Endothelial cell of umbilical vein (primary cell): Measurements from ENCODE around the gene ZNF474. TPM values are rescaled to one million over a fixed set of nuclear protein-coding genes. Genes with fewer than 3 reads are reported as not detected.

Experiments
- BruUV-seq: library from RNA; stranded (reverse); fragments of 400-500 nt; replicated peaks from 2 replicates; lab custom pipeline; 2021; lab: Mats Ljungman, UMichigan
- CTCF ChIA-PET: fragments of 300-600, 350-600 bp; sonication (Branson Sonifier 250); formaldehyde crosslinking; loops from one replicate; lab custom pipeline; 2021; ENCODE audit warnings: antibody characterized with exemption, inconsistent platforms; lab: Charles Lee
- POLR2A ChIA-PET: fragments of 300-600, 350-600 bp; sonication (Branson Sonifier 250); formaldehyde crosslinking; loops from one replicate; lab custom pipeline; 2021; ENCODE audit warnings: antibody characterized with exemption, inconsistent platforms; lab: Charles Lee
- DNase-seq: peaks from one replicate; pipeline ENCODE4 v3.0.0-alpha.2; 2011; ENCODE audit warnings: low read depth, low spot score
- FAIRE-seq: peaks from 2 replicates; lab custom pipeline; 2011; peaks lifted over from hg19 to GRCh38; lab: Jason Lieb, UNC
- H2AFZ ChIP-seq: 2 replicates; pipeline ENCODE4 v1.6.0; 2012; ENCODE audit warnings: low read depth, low read length, control low read depth, inconsistent platforms
- H3K27ac ChIP-seq: 2 replicates; pipeline ENCODE4 v1.5.1; 2011; ENCODE audit warnings: low read depth, mild to moderate bottlenecking, control low read depth, low read length, moderate library complexity; ENCODE audit not compliant: insufficient read depth
- H3K27me3 ChIP-seq, 2 experiments: 2 replicates each; pipeline versions ENCODE4 v1.6.0 to v1.6.1; 2011; ENCODE audit warnings: low read length in 2 of 2, mixed read lengths in 1 of 2; ENCODE audit not compliant: control insufficient read depth in 2 of 2, insufficient read depth in 2 of 2
- H3K36me3 ChIP-seq, 2 experiments: 2 replicates in 1 of 2; 3 replicates in 1 of 2; pipeline ENCODE4 v1.5.1; 2011; ENCODE audit warnings: low read length in 2 of 2, mild to moderate bottlenecking in 1 of 2, moderate library complexity in 1 of 2; ENCODE audit not compliant: control insufficient read depth in 2 of 2, insufficient read depth in 2 of 2; ENCODE audit errors: extremely low read depth in 1 of 2
- H3K4me1 ChIP-seq: 3 replicates; pipeline ENCODE4 v1.5.1; 2011; ENCODE audit warnings: mild to moderate bottlenecking, low read length; ENCODE audit not compliant: control insufficient read depth, insufficient read depth; ENCODE audit errors: extremely low read depth
- H3K4me2 ChIP-seq: 2 replicates; pipeline ENCODE4 v1.6.1; 2011; ENCODE audit warnings: low read length, control low read depth, mixed read lengths; ENCODE audit not compliant: insufficient read depth
- H3K4me3 ChIP-seq, 3 experiments: fragments of 200-600 bp in 1 of 3; sonication (generic), shearing (Covaris generic) in 1 of 3; replicated peaks in 1 of 3; 2 replicates each; pipeline ENCODE4 v1.5.1; 2011 to 2016; ENCODE audit warnings: control low read depth in 3 of 3, low read length in 3 of 3, mild to moderate bottlenecking in 2 of 3, inconsistent platforms in 1 of 3, low read depth in 1 of 3, moderate library complexity in 1 of 3; ENCODE audit not compliant: insufficient read depth in 1 of 3
- H3K79me2 ChIP-seq: 2 replicates; pipeline ENCODE4 v1.6.0; 2012; ENCODE audit warnings: low read length, inconsistent platforms; ENCODE audit not compliant: control insufficient read depth, insufficient read depth
- H3K9ac ChIP-seq: replicated peaks from 2 replicates; pipeline ENCODE3; 2011; ENCODE audit warnings: low read length, control low read depth; ENCODE audit not compliant: insufficient read depth; ENCODE audit errors: extremely low read depth
- H3K9me1 ChIP-seq: replicated peaks from 3 replicates; pipeline ENCODE4 v1.6.0; 2011; ENCODE audit warnings: mild to moderate bottlenecking, low read length; ENCODE audit not compliant: control insufficient read depth, insufficient read depth; ENCODE audit errors: extremely low read depth
- H3K9me3 ChIP-seq: replicated peaks from 2 replicates; pipeline ENCODE4 v1.5.1; 2012; ENCODE audit warnings: low read length, inconsistent platforms; ENCODE audit not compliant: control insufficient read depth, insufficient read depth
- H4K20me1 ChIP-seq: replicated peaks from 2 replicates; pipeline ENCODE3; 2011; ENCODE audit warnings: mild to moderate bottlenecking, low read length; ENCODE audit not compliant: control insufficient read depth, insufficient read depth; ENCODE audit errors: extremely low read depth
- EZH2 ChIP-seq: IDR thresholded peaks from 2 replicates; pipeline ENCODE4 v1.6.1; 2012; ENCODE audit warnings: borderline replicate concordance, low read depth, mild to moderate bottlenecking, moderate library complexity, low read length, inconsistent platforms; ENCODE audit not compliant: severe bottlenecking
- FOS ChIP-seq: IDR thresholded peaks from 2 replicates; pipeline ENCODE4 v1.6.1; 2011; ENCODE audit warnings: mild to moderate bottlenecking, low read length, moderate library complexity, borderline replicate concordance; ENCODE audit not compliant: insufficient read depth
- GATA2 ChIP-seq: IDR thresholded peaks from 2 replicates; pipeline ENCODE4 v1.7.0; 2011; ENCODE audit warnings: low read depth, mild to moderate bottlenecking, moderate library complexity, mixed read lengths, low read length; ENCODE audit not compliant: insufficient read length, insufficient read depth
- JUN ChIP-seq: IDR thresholded peaks from 2 replicates; pipeline ENCODE4 v1.6.1; 2011; ENCODE audit warnings: borderline replicate concordance, low read depth; ENCODE audit not compliant: insufficient read length, insufficient read depth
- MAX ChIP-seq: IDR thresholded peaks from 2 replicates; pipeline ENCODE4 v1.6.1; 2011; ENCODE audit not compliant: insufficient read depth, insufficient read length
- MYC ChIP-seq: IDR thresholded peaks from one replicate; pipeline ENCODE4 v1.6.1; 2011; ENCODE audit warnings: mild to moderate bottlenecking, low read depth, low read length
- POLR2A ChIP-seq: IDR thresholded peaks from 2 replicates; pipeline ENCODE4 v1.6.1; 2012; ENCODE audit warnings: low read depth, mild to moderate bottlenecking, control low read depth, low read length
- POLR2AphosphoS5 ChIP-seq: IDR thresholded peaks from 2 replicates; pipeline ENCODE4 v1.6.1; 2012; ENCODE audit warnings: low read depth, mild to moderate bottlenecking, control low read depth, low read length, moderate library complexity; ENCODE audit not compliant: insufficient read depth
- dilution Hi-C: fragments of 300-500 bp; cut with MboI; formaldehyde crosslinking; loops from one replicate; pipeline ENCODE4 v1.15.0; 2019; ENCODE audit warnings: low sequenced_read_pairs; ENCODE audit not compliant: extremely low pct_ligation_motif_present
- intact Hi-C: fragments of 100-400 bp; cut with micrococcal nuclease; formaldehyde crosslinking; loops from one replicate; pipeline ENCODE4 v1.10.0; 2022
- polyA plus RNA-seq, 4 experiments: library from polyadenylated mRNA; depleted of rRNA in 3 of 4; stranded (reverse) in 3 of 4; unstranded in 1 of 4; fragments of >200 nt; gene quantifications; 2 replicates each; pipeline versions ENCODE4 v1.2.1 to v1.2.3, GENCODE V29; 2011 to 2012; ENCODE audit warnings: missing spikeins in 1 of 4
- total RNA-seq: library from RNA; stranded (reverse); gene quantifications from 2 replicates; pipeline ENCODE4 v1.2.3, GENCODE V29; 2021
- TF ChIP-seq, protein P1 (sequence below), 2 donors: IDR thresholded peaks; 1 replicate in 1 of 2; 2 replicates in 1 of 2; pipeline ENCODE4 v1.5.1; 2011; ENCODE audit warnings: low read length in 2 of 2, mild to moderate bottlenecking in 2 of 2, moderate library complexity in 2 of 2, control low read depth in 1 of 2, inconsistent platforms in 1 of 2, low read depth in 1 of 2; ENCODE audit not compliant: insufficient read depth in 1 of 2; ENCODE audit errors: extremely low read depth in 1 of 2

ZNF474 gene
- total and polyA plus RNA-seq, 2 donors (not counting 3 experiments of a cell fraction or from before 2014, with no cell fraction given) = 0.03 TPM; not detected in 1

DNA sequence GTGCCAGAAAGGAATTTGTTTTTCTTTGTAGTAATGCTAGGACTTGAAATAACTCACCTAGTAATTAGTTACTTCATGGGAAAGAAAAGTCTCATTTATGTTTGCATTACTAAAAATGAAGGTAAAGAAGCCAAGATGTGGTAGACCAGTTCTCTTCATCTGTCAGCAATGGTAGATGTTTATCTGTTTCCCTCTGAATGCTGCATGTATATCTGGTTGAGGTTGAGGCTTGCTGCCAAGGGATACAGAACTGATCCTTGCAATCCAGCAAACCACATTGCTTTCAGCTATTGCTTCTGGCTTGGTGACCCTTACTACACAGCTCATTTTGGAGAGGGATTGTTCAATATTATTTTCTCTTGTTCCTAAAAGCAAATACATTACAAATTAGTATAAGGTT, 73.6 kb downstream of the ZNF474 start:
- dilution Hi-C loops = no loop called here
- BruUV-seq = no TSS peak
- DNase-seq (no peak), FAIRE-seq (no peak)
- Histone ChIP-seq H3K4me2 (no peak overlapping the region), H3K4me3 (no peak overlapping the region), H3K9ac (no peak overlapping the region), H4K20me1 (no peaks in the 10 kb centered on the region), H3K27ac (no peak overlapping the region), H3K9me1 (peaks cover 2% of the 10 kb centered on the region), H3K36me3 (no peaks in the 10 kb centered on the region), H3K4me1 (no peaks in the 10 kb centered on the region), H3K27me3 (peaks cover 8 to 14% of the 10 kb centered on the region in 2 experiments), H3K79me2 (no peaks in the 10 kb centered on the region), H3K9me3 (no peaks in the 10 kb centered on the region), H2AFZ (no peak overlapping the region)
- intact Hi-C loops = no loop called here
- ChIA-PET POLR2A (no interaction called here), CTCF (interaction anchor here (0.7 kb wide), 1 partner anchor 9 kb away, joined by 3 read pairs; no protein-coding TSS in a partner anchor)
- TF ChIP-seq JUN (no peak), MYC (no peak), POLR2A (no peak), MAX (no peak), FOS (no peak), EZH2 (no peak), GATA2 (no peak), POLR2AphosphoS5 (no peak)
- TF ChIP-seq, protein P1, sequence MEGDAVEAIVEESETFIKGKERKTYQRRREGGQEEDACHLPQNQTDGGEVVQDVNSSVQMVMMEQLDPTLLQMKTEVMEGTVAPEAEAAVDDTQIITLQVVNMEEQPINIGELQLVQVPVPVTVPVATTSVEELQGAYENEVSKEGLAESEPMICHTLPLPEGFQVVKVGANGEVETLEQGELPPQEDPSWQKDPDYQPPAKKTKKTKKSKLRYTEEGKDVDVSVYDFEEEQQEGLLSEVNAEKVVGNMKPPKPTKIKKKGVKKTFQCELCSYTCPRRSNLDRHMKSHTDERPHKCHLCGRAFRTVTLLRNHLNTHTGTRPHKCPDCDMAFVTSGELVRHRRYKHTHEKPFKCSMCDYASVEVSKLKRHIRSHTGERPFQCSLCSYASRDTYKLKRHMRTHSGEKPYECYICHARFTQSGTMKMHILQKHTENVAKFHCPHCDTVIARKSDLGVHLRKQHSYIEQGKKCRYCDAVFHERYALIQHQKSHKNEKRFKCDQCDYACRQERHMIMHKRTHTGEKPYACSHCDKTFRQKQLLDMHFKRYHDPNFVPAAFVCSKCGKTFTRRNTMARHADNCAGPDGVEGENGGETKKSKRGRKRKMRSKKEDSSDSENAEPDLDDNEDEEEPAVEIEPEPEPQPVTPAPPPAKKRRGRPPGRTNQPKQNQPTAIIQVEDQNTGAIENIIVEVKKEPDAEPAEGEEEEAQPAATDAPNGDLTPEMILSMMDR (IDR thresholded peaks at IDR 0.05; ENCODE audit: extremely low read depth in 1 of 2, insufficient read depth in 1 of 2, low read depth in 1 of 2, low read length in 2 of 2) = no peak

Other genes with a start within 250 kb of the ZNF474 start
- gene SRFBP1, start 167.6 kb upstream of the ZNF474 start, total RNA-seq = 14.4 and 14.7 TPM in 2 replicates
- 0.99 and 1.4 TPM in 2 replicates for gene SRFBP1, start 167.6 kb upstream of the ZNF474 start, polyA plus RNA-seq
- gene LOX, start 51.3 kb upstream of the ZNF474 start, total RNA-seq = 69.7 and 79.1 TPM in 2 replicates
- 39.0 and 43.5 TPM in 2 replicates for gene LOX, start 51.3 kb upstream of the ZNF474 start, polyA plus RNA-seq
- gene SNCAIP, start 182.7 kb downstream of the ZNF474 start, total RNA-seq = 35.9 and 42.0 TPM in 2 replicates
- 12.0 and 13.1 TPM in 2 replicates for gene SNCAIP, start 182.7 kb downstream of the ZNF474 start, polyA plus RNA-seq